GM19035 (cell line): Measurements from ENCODE around the gene COPS9.

Experiments used
- ATAC-seq: cut with Tn5 transposase; IDR thresholded peaks from one replicate; pipeline ENCODE4 v1.9.1; 2021; ENCODE audit not compliant: unreplicated experiment

Gene COPS9

GRCh38 chr2:240151477-240152031 lies 15.4 kb upstream of the COPS9 start:
- no peak for ATAC-seq

DNA sequence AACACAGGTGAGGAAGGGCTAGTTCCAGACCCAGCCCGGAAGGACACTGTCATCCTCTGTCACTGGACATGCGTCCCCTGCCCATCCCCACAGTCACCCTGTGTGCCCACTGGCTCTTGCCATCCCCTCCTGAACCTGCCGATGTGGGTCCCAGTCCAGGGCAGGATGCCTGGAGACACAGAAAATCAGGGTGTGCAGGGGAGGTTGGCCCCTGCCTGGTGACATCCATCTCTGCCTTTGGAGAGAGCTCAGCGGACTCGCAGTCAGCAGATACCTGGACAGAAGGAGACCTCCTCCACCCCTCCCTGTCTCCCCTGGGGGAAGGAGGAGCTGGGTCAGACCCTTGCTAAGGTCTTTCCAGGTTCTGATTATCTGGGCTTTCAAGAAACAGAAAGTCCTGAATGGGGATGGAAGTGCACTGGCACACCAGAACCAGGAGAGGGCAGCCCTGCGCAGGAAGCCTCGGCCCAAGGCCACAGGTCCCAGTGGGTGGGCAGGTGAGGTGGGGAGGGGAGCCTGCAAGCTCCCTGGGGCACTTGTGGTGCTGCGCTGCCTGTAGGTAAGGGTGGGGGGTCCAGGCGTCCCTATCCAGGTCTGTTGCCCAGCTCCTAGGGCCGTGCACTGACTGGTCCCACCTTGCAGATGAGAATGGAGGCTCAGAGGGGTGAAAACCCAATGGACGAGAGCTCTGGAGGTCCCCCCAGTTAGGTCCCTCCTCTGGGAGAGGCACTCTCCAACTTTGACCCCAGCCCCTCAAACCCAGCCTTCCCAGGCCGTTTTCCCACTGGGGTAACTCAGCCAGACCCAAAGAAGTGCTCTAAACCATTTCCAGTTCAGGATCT lies 14.1 kb upstream of the COPS9 start:
- ATAC-seq, result no peak

- ATAC-seq, result no peak
These were observed 11.9 kb upstream of the COPS9 start for GRCh38 chr2:240147911-240148587.

DNA sequence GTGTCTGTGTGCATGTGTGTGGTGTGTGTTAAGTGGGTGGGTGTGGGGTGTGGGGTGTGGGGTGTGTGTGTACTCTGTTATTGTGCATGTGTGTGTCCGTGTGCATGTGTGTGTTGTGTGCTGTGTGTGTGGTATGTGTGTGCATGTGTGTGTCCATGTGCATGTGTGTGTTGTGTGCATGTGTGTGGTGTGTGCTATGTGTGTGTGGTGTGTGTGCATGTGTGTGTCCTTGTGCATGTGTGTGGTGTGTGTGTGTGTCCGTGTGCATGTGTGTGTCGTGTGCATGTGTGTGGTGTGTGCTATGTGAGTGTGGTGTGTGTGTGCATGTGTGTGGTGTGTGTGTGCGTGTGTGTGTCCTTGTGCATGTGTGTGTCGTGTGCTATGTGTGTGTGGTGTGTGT lies 11.3 kb upstream of the COPS9 start:
- ATAC-seq, result no peak

GRCh38 chr2:240146627-240147278 lies 10.6 kb upstream of the COPS9 start:
- no peak for ATAC-seq

GRCh38 chr2:240146141-240146561 lies 10.0 kb upstream of the COPS9 start:
- ATAC-seq, result no peak

DNA sequence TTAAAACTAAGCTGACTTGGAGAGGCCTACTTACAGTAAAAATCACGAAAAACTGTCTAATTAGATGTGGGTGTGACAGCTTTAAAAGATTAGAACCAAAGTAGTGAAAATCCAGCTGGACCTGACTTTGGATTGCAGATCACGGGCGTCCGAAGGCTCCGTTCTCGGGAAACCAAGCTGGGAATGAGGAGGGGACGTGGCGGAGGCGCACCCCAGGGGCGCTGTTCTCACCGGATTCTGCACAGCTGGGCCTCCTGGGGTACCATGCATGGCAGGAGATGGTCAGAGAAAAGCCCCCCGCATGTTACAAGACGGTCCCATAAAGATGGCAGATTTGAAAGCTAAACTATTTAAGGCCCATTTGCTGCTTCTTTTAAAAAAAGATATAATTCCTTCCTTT lies 9.4 kb upstream of the COPS9 start:
- ATAC-seq, result no peak

DNA sequence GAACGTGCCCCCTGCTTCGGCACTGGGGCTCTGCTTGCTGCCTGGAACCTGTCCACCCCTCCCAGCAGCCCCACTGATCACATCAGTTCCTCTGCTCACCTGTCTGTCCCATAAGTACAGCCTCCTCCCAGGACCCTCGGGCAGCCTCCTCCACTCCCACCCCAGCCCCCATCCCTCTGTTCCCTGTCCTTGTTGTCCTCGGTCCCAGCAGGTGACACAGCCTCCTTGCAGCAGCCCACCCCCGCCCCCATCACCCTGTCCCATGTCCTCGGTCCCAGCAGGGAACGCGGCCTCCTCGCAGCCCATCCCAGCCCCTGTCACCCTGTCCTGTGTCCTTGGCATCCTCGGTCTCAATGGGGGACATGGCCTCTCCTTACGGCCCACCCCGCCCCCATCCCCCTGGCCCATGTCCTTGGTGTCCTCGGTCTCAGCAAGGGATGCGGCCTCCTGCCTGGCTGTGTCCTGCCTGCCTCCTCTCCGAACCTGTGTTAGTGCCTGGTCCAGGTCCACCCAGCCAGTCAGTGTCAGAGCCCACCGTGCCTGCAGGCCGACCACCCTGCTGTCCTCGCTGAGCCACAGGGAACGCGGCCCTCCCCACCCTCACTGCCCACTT lies 8.7 kb upstream of the COPS9 start:
- no peak for ATAC-seq

DNA sequence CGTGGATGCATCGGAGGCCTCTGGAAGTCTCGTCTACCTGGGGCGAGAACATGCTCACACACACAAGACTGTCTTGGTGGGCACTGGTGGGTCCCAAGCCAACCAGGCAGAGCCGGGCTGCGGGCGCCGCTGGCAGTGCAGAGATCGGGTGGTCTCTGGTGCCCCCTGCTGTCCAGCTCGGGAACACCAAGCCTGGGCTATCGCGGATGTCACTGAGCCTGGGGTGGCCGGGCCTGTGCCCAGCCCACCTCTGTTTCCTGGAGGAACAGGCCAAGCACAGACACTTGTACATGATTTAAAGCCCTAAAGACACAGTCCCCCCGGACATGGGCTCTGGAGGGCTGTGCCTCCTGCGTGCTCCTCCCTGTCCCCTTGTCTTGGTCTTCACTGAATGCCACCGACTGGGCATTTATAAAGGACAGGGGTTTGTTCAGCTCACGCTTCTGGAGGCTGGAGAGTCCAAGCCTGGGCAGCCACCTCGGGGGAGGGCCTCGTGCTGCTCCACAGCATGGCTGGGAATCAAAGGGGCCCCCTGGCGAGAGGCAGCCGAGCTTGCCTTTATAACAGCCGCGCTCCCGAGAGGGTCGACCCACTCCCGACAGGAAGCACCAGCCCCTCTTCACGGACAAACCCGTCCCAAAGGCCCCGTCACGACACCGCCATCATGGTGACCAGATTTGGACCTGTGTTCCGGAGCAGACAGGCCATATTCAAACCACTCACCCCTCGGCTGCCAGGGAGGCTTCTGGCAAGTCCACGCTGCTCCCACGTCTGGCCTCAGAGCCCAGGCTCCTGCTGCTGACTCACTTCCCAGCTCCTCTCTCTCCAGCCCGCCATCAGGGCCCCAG lies 7.9 kb upstream of the COPS9 start:
- ATAC-seq, result no peak

DNA sequence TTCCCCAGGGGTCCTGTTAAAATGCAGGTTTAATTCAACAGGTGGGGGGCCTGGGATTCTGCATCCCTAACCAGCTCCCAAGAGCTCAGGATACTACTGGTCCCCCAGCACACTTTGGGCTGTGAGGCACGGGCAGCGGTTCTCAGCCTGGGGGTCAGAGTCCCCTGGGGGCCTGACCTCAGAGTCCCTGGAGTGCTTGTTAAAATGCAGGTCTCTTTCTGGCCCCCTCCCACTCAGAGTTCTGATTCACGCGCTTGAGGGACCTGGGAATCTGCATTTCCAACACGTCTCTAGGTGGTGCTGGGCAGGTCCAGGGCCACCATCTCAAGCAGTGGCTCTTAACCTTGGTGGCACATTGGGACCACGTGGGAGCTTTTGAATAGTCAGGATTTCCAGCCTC lies 7.2 kb upstream of the COPS9 start:
- no peak for ATAC-seq

GRCh38 chr2:240142859-240143258 lies 6.8 kb upstream of the COPS9 start:
- no peak for ATAC-seq

GRCh38 chr2:240142256-240142775 lies 6.2 kb upstream of the COPS9 start:
- no peak for ATAC-seq

- no peak for ATAC-seq
These were observed 5.6 kb upstream of the COPS9 start for GRCh38 chr2:240141736-240142135.

DNA sequence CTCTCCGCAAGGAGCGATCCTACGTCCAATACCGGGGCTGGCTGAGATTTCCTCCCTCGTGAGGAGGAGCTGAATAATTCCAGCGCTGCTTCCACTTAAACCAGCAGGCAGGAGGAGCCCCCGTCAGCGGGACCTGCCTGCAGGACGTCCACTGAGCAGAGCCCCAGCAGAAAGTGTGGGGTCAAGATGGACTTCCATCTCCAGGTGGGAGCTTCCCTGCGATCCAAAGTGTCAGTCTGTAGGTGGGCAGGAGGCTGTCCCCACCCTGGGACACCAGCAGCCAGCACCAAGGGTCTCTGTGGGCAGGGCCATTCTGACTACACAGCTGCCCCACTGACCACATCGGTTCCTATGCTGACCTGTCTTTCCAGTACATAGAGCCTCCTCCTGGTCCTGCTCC lies 4.8 kb upstream of the COPS9 start:
- ATAC-seq, result no peak

GRCh38 chr2:240140511-240140910 lies 4.4 kb upstream of the COPS9 start, which contains the start of gene OTOS:
Gene OTOS (minus strand): TSS chr2:240140658. CDS start chr2:240140326, 332 bp downstream.
- ATAC-seq, result no peak

- no peak for ATAC-seq
These were observed 3.7 kb upstream of the COPS9 start for GRCh38 chr2:240139666-240140393.

- ATAC-seq, result no peak
These were observed 2.9 kb upstream of the COPS9 start for GRCh38 chr2:240139011-240139441.

GRCh38 chr2:240138254-240138984 lies 2.3 kb upstream of the COPS9 start:
- no peak for ATAC-seq
